Frontal cortex (tissue), 4 donors: ENCODE data around the gene LILRA1. TPM values are rescaled to one million over a fixed set of nuclear protein-coding genes. Genes with fewer than 3 reads are reported as not detected.

Experiments
- DNase-seq, 2 donors: peaks; one replicate each; pipeline ENCODE4 v3.0.0; 2012; ENCODE audit warnings: low spot score in 2 of 2
- FAIRE-seq: peaks from 2 replicates; lab custom pipeline; 2012; peaks lifted over from hg19 to GRCh38; lab: Jason Lieb, UNC
- small RNA-seq: library from RNA; depleted of rRNA; stranded (forward); fragments of <200 nt; gene quantifications from one replicate; pipeline ENCODE3, GENCODE V24; 2014
- total RNA-seq: library from RNA; depleted of rRNA; stranded (reverse); fragments of >200 nt; gene quantifications from one replicate; pipeline ENCODE4 v1.2.3, GENCODE V29; 2014
- donor health status: control.
- donor health status: control.
- donor health status: control.

LILRA1 gene
- total RNA-seq, 1 donor from 2014 or later: not detected

DNA sequence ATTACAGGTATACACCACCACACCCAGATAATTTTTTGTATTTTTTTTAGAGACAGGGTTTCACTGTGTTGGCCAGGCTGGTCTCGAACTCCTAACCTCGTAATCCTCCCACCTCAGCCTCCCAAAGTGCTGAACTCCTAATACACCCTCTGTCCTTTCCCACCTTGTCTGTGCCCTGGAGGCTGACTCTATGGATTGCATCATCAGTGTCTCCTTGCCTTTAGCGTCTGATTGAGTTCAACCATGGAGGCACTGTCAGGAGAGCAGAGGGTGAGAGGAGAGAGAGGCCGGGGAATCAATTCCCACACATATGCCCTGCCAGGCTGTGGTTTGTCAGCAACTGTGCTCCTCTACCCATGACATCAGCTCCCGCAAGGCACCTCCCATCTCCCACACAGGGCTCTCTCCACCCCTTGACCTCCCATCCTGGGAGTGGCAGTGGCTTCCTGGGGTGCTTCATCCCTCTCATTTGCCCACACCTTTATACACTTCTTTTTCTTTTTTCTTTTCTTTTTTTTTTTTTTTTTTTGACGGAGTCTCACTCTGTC, 56.8 kb downstream of the LILRA1 start:
- FAIRE-seq (no peak), DNase-seq (no peak)

Small RNAs within 50 kb of the gene (small RNA-seq; reads per million reads assigned to genes)
- gene AC245036.2: not detected
- not detected for gene AC245036.3
- gene MIR8061: not detected

Other genes with a start within 250 kb of the LILRA1 start
- 1.6 TPM for gene LAIR1, start 228.7 kb upstream of the LILRA1 start, total RNA-seq
- gene TTYH1, start 178.2 kb upstream of the LILRA1 start, total RNA-seq: 65.2 TPM
- gene LENG8, start 144.4 kb upstream of the LILRA1 start, total RNA-seq: 17.1 TPM
- 4.5 TPM for gene LENG9, start 129.9 kb upstream of the LILRA1 start, total RNA-seq
- 4.1 TPM for gene CDC42EP5, start 120.3 kb upstream of the LILRA1 start, total RNA-seq
- 0.82 TPM for gene LAIR2, start 90.8 kb upstream of the LILRA1 start, total RNA-seq
- gene LILRA2, start 19.8 kb upstream of the LILRA1 start, total RNA-seq: under 0.01 TPM
- not detected for gene LILRB1, start 36.9 kb downstream of the LILRA1 start, total RNA-seq
- gene LILRB4, start 69.4 kb downstream of the LILRA1 start, total RNA-seq: 0.82 TPM
- gene KIR3DL3, start 130.8 kb downstream of the LILRA1 start, total RNA-seq: not detected
- not detected for gene KIR2DL3, start 144.9 kb downstream of the LILRA1 start, total RNA-seq
- gene KIR2DL1, start 176.2 kb downstream of the LILRA1 start, total RNA-seq: not detected
- not detected for gene KIR2DL4, start 210.0 kb downstream of the LILRA1 start, total RNA-seq
- gene KIR3DL1, start 222.8 kb downstream of the LILRA1 start, total RNA-seq: not detected
- gene KIR2DS4, start 239.0 kb downstream of the LILRA1 start, total RNA-seq: not detected